ENCODE measurements around the gene UBE2K. TPM values are rescaled to one million over a fixed set of nuclear protein-coding genes. Genes with fewer than 3 reads are reported as not detected.
"Not testable (repeated sequence)": the region's sequence is repeated elsewhere in the genome, so short reads cannot be mapped to it uniquely, and the experiment has no call there.

The UBE2K gene
- total and polyA plus RNA-seq, 2 experiments from 2014 or later, result 40.4 to 112 TPM

- Histone ChIP-seq H3K4me1 (ENCODE audit: insufficient read depth) (no peaks in the 10 kb centered on the region), H3K79me2 (no peaks in the 10 kb centered on the region), H3K36me3 (replicated peaks; ENCODE audit: insufficient read depth, low read depth) (no peaks in the 10 kb centered on the region), H3K4me2 (no peak overlapping the region), H3K27me3 (no peaks in the 10 kb centered on the region), H2AFZ (no peak overlapping the region), H3K9me3 (ENCODE audit: low read depth) (no peaks in the 10 kb centered on the region), H3K27ac (no peak overlapping the region), H4K20me1 (ENCODE audit: insufficient read depth, poor library complexity, severe bottlenecking) (no peaks in the 10 kb centered on the region), H3K9me2 (replicated peaks; ENCODE audit: insufficient read depth) (no peaks in the 10 kb centered on the region), H3K4me3 (no peak overlapping the region)
- TF ChIP-seq EZH2 (IDR thresholded peaks at IDR 0.05; ENCODE audit: borderline replicate concordance), result no peak
- 85% methylated on average over 8 of the region's 8 CpGs for WGBS (ENCODE audit: low lambda C conversion rate, missing lambda C conversion rate)
- no peak for DNase-seq (ENCODE audit: low spot score)
Measured at GRCh38 chr4:39808231-39808749, 110.4 kb downstream of the UBE2K start.

DNA sequence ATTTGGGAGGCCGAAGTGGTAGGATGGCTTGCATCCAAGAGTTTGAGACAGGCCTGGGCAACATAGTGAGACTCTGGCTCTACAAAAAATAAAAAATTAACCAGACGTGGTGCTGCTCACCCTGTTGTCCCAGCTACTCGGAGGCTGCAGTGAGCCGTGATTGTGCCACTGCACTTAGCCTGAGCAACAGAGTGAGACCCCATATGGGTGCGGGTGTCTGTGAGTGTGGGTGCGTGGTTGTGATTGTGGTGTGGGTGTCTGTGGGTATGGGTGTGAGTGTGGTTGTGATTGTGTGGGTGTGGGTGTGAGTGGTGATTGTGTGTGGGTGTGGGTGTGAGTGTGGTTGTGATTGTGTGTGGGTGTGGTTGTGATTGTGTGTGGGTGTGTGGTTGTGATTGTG lies 114.6 kb downstream of the UBE2K start:
- Histone ChIP-seq H3K9me2 (replicated peaks; ENCODE audit: insufficient read depth) (no peaks in the 10 kb centered on the region), H3K4me1 (ENCODE audit: insufficient read depth) (no peaks in the 10 kb centered on the region), H4K20me1 (ENCODE audit: insufficient read depth, poor library complexity, severe bottlenecking) (no peaks in the 10 kb centered on the region), H3K79me2 (no peaks in the 10 kb centered on the region), H3K4me2 (no peak overlapping the region), H3K27ac (no peak overlapping the region), H3K36me3 (replicated peaks; ENCODE audit: insufficient read depth, low read depth) (no peaks in the 10 kb centered on the region), H3K27me3 (no peaks in the 10 kb centered on the region), H3K4me3 (no peak overlapping the region), H2AFZ (no peak overlapping the region), H3K9me3 (ENCODE audit: low read depth) (no peaks in the 10 kb centered on the region)
- no peak for DNase-seq (ENCODE audit: low spot score)
- TF ChIP-seq, protein P1, sequence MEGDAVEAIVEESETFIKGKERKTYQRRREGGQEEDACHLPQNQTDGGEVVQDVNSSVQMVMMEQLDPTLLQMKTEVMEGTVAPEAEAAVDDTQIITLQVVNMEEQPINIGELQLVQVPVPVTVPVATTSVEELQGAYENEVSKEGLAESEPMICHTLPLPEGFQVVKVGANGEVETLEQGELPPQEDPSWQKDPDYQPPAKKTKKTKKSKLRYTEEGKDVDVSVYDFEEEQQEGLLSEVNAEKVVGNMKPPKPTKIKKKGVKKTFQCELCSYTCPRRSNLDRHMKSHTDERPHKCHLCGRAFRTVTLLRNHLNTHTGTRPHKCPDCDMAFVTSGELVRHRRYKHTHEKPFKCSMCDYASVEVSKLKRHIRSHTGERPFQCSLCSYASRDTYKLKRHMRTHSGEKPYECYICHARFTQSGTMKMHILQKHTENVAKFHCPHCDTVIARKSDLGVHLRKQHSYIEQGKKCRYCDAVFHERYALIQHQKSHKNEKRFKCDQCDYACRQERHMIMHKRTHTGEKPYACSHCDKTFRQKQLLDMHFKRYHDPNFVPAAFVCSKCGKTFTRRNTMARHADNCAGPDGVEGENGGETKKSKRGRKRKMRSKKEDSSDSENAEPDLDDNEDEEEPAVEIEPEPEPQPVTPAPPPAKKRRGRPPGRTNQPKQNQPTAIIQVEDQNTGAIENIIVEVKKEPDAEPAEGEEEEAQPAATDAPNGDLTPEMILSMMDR (IDR thresholded peaks at IDR 0.05; ENCODE audit: poor library complexity), result no peak
- TF ChIP-seq EZH2phosphoT487 (IDR thresholded peaks at IDR 0.05; ENCODE audit: low read depth, severe bottlenecking, unreplicated experiment), result no peak
- no peak for TF ChIP-seq EZH2 (IDR thresholded peaks at IDR 0.05; ENCODE audit: borderline replicate concordance)
- WGBS (ENCODE audit: low lambda C conversion rate, missing lambda C conversion rate), result 81% methylated on average over 6 of the region's 6 CpGs

- H3K36me3 ChIP-seq (replicated peaks; ENCODE audit: insufficient read depth, low read depth); H3K9me2 ChIP-seq (replicated peaks; ENCODE audit: insufficient read depth); H3K27ac ChIP-seq; H3K4me1 ChIP-seq (ENCODE audit: insufficient read depth); H3K4me3 ChIP-seq; H3K9me3 ChIP-seq (ENCODE audit: low read depth); H3K4me2 ChIP-seq; H4K20me1 ChIP-seq (ENCODE audit: insufficient read depth, poor library complexity, severe bottlenecking); H3K27me3 ChIP-seq; H2AFZ ChIP-seq; H3K79me2 ChIP-seq; DNase-seq (ENCODE audit: low spot score): not testable (repeated sequence)
- no CpG with 5 or more reads among the region's 1 CpG for WGBS (ENCODE audit: low lambda C conversion rate, missing lambda C conversion rate)
Measured at GRCh38 chr4:39813033-39813432, 115.1 kb downstream of the UBE2K start.

- not testable (repeated sequence) for H2AFZ ChIP-seq; H3K4me1 ChIP-seq (ENCODE audit: insufficient read depth); H3K36me3 ChIP-seq (replicated peaks; ENCODE audit: insufficient read depth, low read depth); H3K79me2 ChIP-seq; DNase-seq (ENCODE audit: low spot score); H3K27ac ChIP-seq; H3K9me2 ChIP-seq (replicated peaks; ENCODE audit: insufficient read depth); H4K20me1 ChIP-seq (ENCODE audit: insufficient read depth, poor library complexity, severe bottlenecking); H3K9me3 ChIP-seq (ENCODE audit: low read depth); H3K27me3 ChIP-seq; H3K4me3 ChIP-seq; H3K4me2 ChIP-seq
- no CpG with 5 or more reads among the region's 2 CpGs for WGBS (ENCODE audit: low lambda C conversion rate, missing lambda C conversion rate)
Measured at GRCh38 chr4:39813761-39814160, 115.8 kb downstream of the UBE2K start.

GRCh38 chr4:39814403-39815185 lies 116.7 kb downstream of the UBE2K start:
- no peaks in the 10 kb centered on the region for H3K9me3 ChIP-seq (ENCODE audit: low read depth)
- H3K4me1 ChIP-seq (ENCODE audit: insufficient read depth), result no peaks in the 10 kb centered on the region
- no peak overlapping the region for H2AFZ ChIP-seq
- TF ChIP-seq EZH2phosphoT487 (IDR thresholded peaks at IDR 0.05; ENCODE audit: low read depth, severe bottlenecking, unreplicated experiment) (no peak), EZH2 (IDR thresholded peaks at IDR 0.05; ENCODE audit: borderline replicate concordance) (no peak)
- TF ChIP-seq, protein P1 (IDR thresholded peaks at IDR 0.05; ENCODE audit: poor library complexity), result no peak
- no peaks in the 10 kb centered on the region for H3K27me3 ChIP-seq
- 85% methylated on average over 7 of the region's 7 CpGs for WGBS (ENCODE audit: low lambda C conversion rate, missing lambda C conversion rate)
- no peaks in the 10 kb centered on the region for H3K36me3 ChIP-seq (replicated peaks; ENCODE audit: insufficient read depth, low read depth)
- no peaks in the 10 kb centered on the region for H3K79me2 ChIP-seq
- no peak overlapping the region for H3K4me3 ChIP-seq
- DNase-seq (ENCODE audit: low spot score), result no peak
- H3K4me2 ChIP-seq, result no peak overlapping the region
- H4K20me1 ChIP-seq (ENCODE audit: insufficient read depth, poor library complexity, severe bottlenecking), result no peaks in the 10 kb centered on the region
- H3K27ac ChIP-seq, result no peak overlapping the region
- H3K9me2 ChIP-seq (replicated peaks; ENCODE audit: insufficient read depth), result no peaks in the 10 kb centered on the region

All from hepatocyte (in vitro differentiated cells).